HG02623 (cell line): ENCODE measurements around the gene GJB3.
"Not testable (repeated sequence)": the region's sequence is repeated elsewhere in the genome, so short reads cannot be mapped to it uniquely, and the experiment has no call there.

ENCODE experiments used
- ATAC-seq: cut with Tn5 transposase; IDR thresholded peaks from one replicate; pipeline ENCODE4 v1.9.1; 2021; ENCODE audit warnings: moderate library complexity; ENCODE audit not compliant: unreplicated experiment

GJB3 gene

GRCh38 chr1:34785231-34785874, 4.3 kb downstream of the GJB3 start:
- ATAC-seq, result no peak

GRCh38 chr1:34785875-34786470, 5.0 kb downstream of the GJB3 start:
- ATAC-seq, result no peak

DNA sequence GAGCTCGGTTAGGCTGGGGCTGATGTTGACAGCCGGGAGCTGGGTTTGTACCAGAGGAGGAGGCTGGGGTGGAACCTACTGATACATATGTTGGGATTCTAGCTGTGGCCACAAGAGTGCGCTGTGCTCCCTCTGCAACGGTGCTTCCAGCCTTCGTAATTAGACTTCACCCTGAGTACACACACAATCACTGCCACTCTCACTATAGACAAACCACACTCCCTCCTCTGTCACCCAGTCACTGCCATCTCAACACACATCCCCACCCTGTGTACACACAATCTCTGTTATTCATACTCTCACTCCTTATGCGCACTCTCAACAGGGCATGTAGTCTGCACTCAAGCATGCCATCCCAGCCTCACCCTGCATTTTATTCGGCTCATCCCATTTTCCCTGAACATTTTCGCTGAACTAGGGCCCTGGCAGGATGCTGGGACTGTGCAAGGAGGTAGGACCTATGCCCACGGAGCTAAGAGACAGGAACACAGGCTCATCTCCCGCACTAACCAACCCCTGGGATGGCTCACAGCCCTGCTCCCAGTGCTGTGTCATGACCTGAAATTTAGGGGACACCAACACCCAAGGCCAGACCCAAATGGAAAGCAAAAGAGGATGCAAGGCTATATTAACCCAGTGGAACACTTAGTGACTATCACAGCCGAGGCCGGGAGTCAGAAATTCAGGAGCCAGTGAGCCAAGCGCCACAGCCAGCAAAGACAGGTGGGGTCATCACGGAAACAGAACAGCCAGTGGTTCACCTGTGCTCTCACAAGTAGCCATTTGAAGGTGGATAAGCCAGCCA, 5.7 kb downstream of the GJB3 start:
- ATAC-seq, result no peak

DNA sequence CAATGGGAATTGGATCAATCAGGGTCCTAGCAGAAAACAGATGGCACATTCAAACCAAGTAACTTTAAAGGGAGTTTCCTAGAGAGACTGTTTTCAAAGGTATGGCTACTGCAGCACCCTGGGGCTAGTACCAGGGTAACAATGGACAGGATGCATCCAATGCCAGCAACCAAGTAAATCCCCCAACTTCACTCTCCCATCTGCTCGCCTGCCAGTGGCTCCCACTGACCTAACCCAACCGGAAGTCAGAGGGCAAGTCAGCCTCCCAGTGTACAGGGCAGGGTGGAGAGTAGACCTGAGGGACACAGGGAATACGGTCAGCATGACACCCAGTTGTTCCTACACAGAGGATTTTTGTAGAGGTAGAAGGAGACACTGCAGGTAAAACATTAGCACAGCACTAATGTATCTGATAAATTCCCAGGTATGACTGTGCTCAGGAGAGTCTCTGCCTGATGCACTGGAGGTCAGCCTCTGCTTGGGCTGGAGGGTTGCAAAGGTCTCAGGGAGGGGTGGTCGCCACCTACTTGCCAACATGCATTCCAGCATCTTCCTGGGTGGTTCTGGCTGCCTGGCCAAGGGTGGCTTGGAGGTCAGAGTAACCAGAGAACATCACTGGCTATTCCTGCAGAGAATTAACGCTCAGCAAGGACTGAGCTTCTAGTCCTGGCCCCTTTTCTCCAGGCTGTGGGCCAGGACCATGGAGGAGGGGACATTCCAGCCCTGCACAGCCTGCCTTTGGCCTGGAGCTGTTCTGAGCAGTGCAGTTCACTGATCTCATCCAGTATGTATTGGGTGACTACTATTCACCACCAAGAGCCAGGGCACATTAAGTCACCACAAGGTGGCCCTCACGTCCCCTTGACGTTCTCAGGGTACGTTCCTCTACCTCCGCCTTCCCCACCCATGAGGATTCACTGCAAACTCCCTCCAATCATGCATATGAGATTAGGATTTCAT, 6.7 kb downstream of the GJB3 start:
- ATAC-seq, result no peak

GRCh38 chr1:34790985-34791384, 10.0 kb downstream of the GJB3 start:
- ATAC-seq, result no peak

- ATAC-seq, result no peak
Observed at GRCh38 chr1:34792424-34792823, 11.4 kb downstream of the GJB3 start.

DNA sequence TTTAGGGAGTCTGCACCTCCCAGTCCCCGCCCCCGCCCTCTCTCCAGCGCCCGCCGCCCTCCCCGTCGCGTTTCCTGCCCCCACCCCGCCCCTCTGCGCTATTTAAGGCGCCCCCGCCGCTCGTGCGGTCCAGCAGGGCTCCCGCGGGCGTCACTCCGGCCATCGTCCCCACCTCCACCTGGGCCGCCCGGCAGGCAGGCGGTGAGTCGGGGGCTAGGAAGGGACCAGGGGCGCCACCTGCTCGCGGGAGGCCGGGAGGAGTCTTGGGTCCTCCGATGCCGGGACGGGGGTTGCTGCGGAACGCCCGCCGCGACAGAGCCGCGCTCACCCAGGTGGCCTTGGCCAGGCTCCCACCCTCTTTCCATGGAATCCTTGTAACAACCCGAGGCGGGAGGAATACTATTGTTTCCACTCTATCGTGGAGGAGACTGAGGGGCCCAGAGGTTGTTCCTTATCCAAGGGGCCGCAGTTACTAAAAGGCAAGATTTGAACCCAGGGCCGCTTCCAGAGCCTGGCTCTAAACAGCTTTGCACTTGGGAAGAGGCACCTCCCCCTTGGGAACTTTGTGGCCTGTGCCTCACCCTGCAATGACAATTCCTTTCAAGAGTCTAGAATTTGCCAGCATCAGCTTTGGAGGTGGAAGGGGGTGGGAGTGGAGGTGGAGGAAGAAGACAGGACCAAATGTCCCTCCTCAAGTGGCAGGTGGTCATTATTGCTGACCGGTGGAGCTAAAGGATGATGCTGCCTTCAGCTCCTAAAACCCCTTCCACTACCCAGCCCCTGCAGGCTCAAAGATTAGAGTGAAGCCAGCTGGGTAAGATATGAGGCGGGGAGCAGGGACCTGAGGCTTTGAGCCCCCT, 12.1 kb downstream of the GJB3 start, which contains the start of gene GJA4:
Gene GJA4 (plus strand): TSS at position 132 of the 860 bp plus-strand sequence. CDS start 1,215 bp downstream, outside the sequence.
- ATAC-seq, result no peak

- no peak for ATAC-seq
Observed at GRCh38 chr1:34794001-34794789, 13.2 kb downstream of the GJB3 start.

GRCh38 chr1:34794790-34795180, 13.8 kb downstream of the GJB3 start:
- ATAC-seq, result no peak

GRCh38 chr1:34795916-34796315, 14.9 kb downstream of the GJB3 start:
- no peak for ATAC-seq

DNA sequence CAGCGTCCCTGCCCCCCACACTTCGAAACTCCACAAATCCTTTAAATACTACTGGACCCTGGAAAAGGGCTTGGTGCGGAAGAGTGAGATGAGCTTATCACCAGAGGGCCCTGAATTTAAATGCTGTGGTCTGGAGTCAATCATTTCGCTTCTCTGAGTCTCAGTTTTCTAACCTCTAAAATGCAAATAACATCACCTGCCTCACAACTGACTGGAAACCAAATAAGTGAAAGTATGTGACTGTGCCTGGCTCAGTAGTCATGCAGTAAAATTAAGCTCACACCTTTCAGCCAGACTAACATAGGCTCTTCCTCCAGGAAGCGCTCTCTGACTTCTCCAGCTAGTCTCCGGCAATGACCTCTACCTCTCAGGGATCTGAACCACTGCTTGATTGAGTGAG, 16.0 kb downstream of the GJB3 start:
- no peak for ATAC-seq

GRCh38 chr1:34800214-34800613, 19.2 kb downstream of the GJB3 start:
- no peak for ATAC-seq

DNA sequence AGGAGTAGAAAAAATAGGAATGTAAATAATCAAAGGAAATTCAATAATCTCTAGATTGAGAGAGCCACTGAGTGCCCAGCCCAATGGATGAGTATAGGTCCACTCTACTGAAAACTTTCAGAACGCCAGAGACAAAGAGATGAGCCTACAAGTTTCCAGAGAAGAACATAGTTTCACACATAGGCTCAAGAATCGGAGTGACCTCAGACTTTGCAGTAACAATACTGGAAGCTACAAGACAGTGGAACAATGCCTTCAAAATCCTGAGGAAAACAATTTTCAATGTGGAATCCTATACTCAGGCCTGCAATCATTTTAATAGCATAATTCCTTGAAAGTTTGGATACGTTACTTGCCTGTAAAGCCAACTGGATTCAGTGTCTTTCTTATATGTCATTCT, 22.8 kb downstream of the GJB3 start:
- no peak for ATAC-seq

DNA sequence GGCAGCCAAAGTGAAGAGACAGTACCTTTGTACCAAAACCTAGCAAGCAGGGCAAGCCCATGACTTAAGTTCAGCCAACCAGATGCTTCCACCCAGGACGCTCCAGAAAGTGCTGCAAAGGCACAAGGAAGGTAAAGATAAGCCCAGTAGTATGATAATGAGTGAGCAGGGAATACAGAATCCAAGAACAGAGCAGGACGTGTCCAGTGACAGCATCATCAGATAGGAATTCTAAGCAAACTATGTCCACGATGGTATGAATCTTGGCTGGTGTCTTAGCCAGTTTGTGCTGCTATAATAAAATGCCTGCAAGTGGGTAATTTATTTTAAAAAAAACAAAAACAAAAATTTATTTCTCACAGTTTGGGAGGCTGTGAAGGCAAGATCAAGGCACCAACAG, 25.4 kb downstream of the GJB3 start:
- ATAC-seq, result no peak

DNA sequence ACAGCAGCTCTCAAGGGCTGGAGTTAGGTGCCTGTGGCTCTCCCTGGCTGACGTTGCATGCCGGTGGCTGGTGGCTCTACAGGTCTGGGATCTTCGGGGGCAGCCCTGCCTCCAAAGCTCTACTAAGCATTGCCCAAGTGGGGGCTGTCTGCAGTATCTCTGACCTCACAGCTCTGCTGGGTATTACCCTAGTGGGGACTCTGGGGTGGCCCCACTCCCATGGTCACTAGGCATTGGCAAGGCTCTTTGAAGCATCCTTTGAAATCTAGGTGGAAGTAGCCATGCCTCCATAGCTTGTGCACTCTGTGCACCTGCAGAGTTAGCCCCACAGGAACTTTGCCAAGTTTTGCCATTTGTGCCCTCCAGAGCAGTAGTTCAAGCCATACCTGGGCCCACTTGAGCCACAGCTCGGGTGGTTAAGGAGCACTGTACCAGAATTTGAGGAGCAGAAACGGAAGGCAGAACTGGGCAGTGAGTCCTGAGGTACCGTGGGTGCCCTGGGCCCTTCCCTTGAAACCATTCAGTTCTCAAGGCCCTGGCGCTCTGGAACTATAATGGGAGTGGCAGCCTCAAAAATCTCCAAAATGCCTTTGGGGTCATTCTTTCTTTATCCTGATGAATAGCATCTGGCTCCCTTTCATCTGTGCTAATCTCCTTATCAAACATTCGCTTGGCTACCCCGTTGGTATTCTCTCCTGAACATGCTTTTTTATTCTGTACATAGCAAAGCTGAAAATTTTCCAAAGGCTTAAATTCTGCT, 27.2 kb downstream of the GJB3 start:
- ATAC-seq, result no peak

DNA sequence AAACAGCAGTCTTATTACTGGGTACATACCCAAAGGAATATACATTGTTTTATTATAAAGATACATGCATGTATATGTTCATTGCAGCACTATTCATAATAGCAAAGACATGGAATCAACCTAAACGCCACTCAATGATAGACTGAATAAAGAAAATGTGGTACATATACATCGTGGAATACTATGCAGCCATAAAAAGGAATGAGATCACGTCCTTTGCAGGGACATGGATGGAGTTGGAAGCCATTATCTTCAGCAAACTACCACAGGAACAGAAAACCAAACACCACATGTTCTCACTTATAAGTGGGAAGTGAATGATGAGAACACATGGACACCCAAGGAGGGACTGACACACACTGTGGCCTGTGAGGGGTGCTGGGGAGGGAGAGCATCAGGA, 29.8 kb downstream of the GJB3 start:
- not testable (repeated sequence) for ATAC-seq

DNA sequence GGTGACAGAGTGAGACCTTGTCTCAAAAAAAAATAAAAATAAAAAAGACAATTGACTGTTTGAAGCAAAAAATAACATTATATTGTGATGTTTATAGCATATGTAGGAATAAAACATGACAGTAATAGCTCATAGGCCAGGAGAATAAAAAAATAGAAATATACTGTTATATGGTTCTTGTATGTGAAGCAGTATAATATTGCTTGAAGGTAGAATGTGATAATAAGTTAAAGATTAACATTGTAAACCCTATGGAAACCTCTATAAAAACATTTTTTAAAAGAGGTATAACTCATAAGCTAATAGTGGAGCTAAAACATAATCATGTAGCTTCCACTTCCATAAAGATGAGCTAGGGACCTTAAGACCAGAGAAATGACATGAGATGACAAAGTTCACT, 35.3 kb downstream of the GJB3 start:
- no peak for ATAC-seq

DNA sequence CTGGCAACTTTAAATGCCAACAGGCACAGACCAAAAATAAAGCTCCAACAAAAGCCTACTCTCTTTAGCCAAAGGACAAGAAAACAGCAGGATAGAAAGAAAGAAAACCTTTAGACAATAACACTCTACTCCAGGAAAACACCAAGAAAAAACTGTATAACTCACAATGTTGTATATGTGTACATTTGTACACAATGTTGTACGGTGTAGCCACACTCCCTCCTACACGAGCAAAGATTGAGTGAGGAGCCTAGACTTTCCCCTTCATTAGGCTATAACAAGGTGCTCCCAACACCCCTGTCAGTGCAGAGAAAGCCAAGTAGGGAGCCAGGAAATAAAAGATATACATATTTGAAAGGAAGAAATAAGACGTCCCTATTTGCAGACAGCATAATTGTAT, 35.8 kb downstream of the GJB3 start:
- no peak for ATAC-seq
